Right cardiac atrium (tissue), 5 donors: ENCODE measurements around the gene CDK3. TPM values are rescaled to one million over a fixed set of nuclear protein-coding genes. Genes with fewer than 3 reads are reported as not detected.
A peak's percentile ranks its signal among the peaks of the same experiment; 100 is the strongest.

Experiments used
- ATAC-seq, 2 donors: fragments of 200-7000 bp; cut with Tn5 transposase; one replicate each; pipeline versions ENCODE4 v1.8.0 to v1.9.1; 2020; ENCODE audit warnings: moderate library complexity in 2 of 2, mild to moderate bottlenecking in 1 of 2
- DNase-seq, 3 donors: peaks; one replicate each; pipeline ENCODE4 v3.0.0-alpha.2; 2020
- H3K27ac ChIP-seq: one replicate; pipeline ENCODE4 v1.5.1; 2013; ENCODE audit warnings: mild to moderate bottlenecking, low read length, control low read depth, moderate library complexity
- H3K27me3 ChIP-seq: one replicate; pipeline ENCODE4 v1.6.1; 2013; ENCODE audit not compliant: control insufficient read depth, insufficient read depth
- H3K4me1 ChIP-seq: one replicate; pipeline ENCODE4 v1.6.1; 2013; ENCODE audit warnings: low read length; ENCODE audit not compliant: control insufficient read depth, insufficient read depth
- H3K4me3 ChIP-seq: one replicate; pipeline ENCODE4 v1.5.1; 2013; ENCODE audit warnings: low read length, control low read depth
- H3K9me3 ChIP-seq: one replicate; pipeline ENCODE4 v1.6.1; 2013; ENCODE audit warnings: low read length; ENCODE audit not compliant: control insufficient read depth
- WGBS: extraction: QIAGEN DNeasy Blood & Tissue Kit; methylation state at CpG from one replicate; pipeline ENCODE4 v1.1.7; 2013; 5-methylcytosine and 5-hydroxymethylcytosine counted together
- intact Hi-C, 4 donors: fragments of 100-400 bp; cut with DNase I; formaldehyde crosslinking; loops; one replicate each; pipeline versions ENCODE4 v1.11.0 to v1.14.0; 2022 to 2023
- polyA plus RNA-seq: library from polyadenylated mRNA; stranded (reverse); fragments of 200-250 nt; gene quantifications from one replicate; pipeline ENCODE4 v1.2.3, GENCODE V29; 2013
- total RNA-seq, 4 donors: library from RNA; stranded (reverse); fragmentation: NEBNext Ultra II Directional; extraction: Animal tissue kit (Norgen Biotek cat#: 25700); gene quantifications; one replicate each; pipeline ENCODE4 v1.2.1, GENCODE V29; 2021
- donor health status: healthy with polysubstance abuse.
- donor health status: DM: no; HTN: yes; CAD: no.
- donor health status: DM: no; HTN: no; CAD: no.
- donor health status: DM: no; HTN: yes; CAD: no; lungs with severe emphysema.
- donor health status: DM: yes; HTN: yes; CAD: no.

The CDK3 gene
- total and polyA plus RNA-seq, 5 donors: 2.4 to 2.9 (median 2.5) TPM

DNA sequence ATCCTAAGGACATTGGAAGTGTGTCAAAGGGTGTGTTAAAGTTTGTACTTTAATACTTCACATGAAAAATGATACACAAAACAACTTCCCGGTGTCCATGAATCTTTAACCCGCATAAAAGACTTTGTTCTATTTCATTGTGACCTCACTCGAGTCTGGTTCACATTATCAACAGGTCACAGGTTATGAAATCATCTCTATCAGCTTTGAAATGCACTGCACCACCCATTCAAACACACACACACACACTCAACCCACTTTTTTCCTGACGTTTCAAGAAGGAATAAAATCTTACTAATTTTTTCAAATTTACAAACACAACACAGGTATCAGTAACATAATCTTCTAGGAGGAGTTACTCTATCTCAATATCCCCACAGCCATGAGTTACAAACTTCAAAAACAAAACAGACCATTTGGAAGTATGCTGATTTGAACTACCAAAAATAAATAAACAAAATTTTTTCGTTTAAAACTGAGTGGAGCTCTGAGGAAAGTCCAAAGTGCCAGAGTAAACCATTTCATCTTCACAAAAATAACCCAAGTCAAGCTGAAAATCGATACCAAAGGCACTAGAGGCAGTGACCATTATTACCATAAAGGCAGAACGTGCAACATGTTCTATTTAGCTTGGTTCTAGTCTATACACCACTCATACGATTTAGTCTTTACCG lies 24.3 kb upstream of the CDK3 start:
- H3K27me3 ChIP-seq: no peaks in the 10 kb centered on the region
- peak overlapping the region; percentile 24 for H3K4me3 ChIP-seq
- H3K9me3 ChIP-seq: no peaks in the 10 kb centered on the region
- no peak overlapping the region for H3K27ac ChIP-seq
- H3K4me1 ChIP-seq: peaks cover 2% of the 10 kb centered on the region
- ATAC-seq (no peak), DNase-seq (no peak)
- WGBS: 48% methylated on average over 9 of the region's 9 CpGs
- intact Hi-C loops: no loop called here

DNA sequence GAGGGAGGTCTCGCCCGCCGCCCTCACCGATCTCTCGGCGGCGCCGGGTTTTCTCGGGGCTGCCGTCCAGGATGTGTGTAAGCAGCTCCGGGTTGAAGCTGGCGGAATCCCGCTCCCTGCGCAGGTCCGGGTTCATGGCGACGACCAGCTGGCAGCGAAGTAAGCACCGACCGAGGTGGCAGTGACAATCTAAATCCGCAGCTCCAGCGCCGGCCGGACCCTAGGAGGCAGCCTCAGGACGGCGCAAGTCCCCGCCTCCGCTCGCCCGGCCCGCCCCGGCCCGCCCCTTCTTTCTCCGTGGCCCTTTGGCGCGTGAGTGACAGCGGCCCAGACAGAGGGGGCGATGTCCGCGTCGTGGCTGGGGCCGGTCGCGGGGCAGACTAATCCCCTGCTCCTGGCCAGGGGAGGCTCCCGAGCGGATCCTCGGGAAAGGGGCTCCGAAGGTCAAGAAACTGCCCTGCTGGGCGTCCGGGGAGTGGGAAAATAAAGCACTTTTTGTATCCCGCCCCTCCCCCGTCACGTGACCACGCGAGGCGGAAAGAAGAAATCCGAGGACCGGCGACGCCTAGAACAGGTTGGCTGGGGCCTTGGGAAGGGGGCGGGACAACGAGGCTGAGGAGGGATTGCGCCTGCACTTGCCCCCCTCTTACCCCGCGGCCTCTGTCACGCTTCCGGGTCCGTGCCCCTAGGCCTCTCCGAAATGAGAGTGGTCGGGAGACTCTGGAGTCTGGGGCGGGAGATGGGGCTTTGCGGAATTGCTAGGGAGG lies 21.5 kb upstream of the CDK3 start, which contains the start of the genes ACOX1 and TEN1:
Gene ACOX1 (minus strand): TSS at position 229 of the 767 bp plus-strand sequence. CDS start 93 bp downstream, at position 136.
Gene TEN1 (plus strand): TSS at position 303 of the 767 bp plus-strand sequence. CDS start 6,953 bp downstream, outside the sequence.
- peaks cover 2% of the 10 kb centered on the region for H3K4me1 ChIP-seq
- H3K4me3 ChIP-seq: peak within 1 kb of the TSS; percentile 85
- ATAC-seq (peak; percentile 98), DNase-seq (peak; percentile 99)
- H3K27ac ChIP-seq: peak within 1 kb of the TSS; percentile 99
- under 1% methylated on average over 72 of the region's 72 CpGs for WGBS
- intact Hi-C loops: no loop called here
- H3K9me3 ChIP-seq: no peaks in the 10 kb centered on the region
- H3K27me3 ChIP-seq: no peaks in the 10 kb centered on the region

DNA sequence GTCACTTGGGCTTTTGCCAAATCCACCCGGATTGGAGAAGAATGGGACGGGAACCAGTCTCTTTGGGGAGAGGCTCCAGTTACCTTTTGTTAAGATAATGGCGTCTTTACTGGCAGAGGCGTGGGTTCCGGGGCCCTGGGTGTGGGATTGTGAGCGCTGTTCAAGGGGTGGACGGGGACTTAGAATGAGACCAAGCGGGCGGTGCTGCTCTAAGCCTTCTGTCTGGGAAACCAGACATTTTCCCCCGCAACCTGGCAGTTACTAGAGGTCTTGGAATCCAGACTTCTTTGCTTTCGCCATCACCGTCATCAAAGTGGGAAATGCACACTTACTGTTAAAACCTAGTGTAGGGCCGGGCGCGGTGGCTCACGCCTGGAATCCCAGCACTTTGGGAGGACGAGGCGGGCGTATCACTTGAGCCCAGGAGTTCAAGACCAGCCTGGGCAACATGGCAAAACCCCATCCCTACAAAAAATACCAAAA lies 20.9 kb upstream of the CDK3 start:
- H3K4me1 ChIP-seq: peaks cover 3% of the 10 kb centered on the region
- H3K9me3 ChIP-seq: no peaks in the 10 kb centered on the region
- WGBS: 4% methylated on average over 19 of the region's 19 CpGs
- H3K27ac ChIP-seq: peak overlapping the region; percentile 99
- peak overlapping the region; percentile 85 for H3K4me3 ChIP-seq
- no peaks in the 10 kb centered on the region for H3K27me3 ChIP-seq
- DNase-seq (no peak), ATAC-seq (peak; percentile 41 to 61)
- intact Hi-C loops: no loop called here

DNA sequence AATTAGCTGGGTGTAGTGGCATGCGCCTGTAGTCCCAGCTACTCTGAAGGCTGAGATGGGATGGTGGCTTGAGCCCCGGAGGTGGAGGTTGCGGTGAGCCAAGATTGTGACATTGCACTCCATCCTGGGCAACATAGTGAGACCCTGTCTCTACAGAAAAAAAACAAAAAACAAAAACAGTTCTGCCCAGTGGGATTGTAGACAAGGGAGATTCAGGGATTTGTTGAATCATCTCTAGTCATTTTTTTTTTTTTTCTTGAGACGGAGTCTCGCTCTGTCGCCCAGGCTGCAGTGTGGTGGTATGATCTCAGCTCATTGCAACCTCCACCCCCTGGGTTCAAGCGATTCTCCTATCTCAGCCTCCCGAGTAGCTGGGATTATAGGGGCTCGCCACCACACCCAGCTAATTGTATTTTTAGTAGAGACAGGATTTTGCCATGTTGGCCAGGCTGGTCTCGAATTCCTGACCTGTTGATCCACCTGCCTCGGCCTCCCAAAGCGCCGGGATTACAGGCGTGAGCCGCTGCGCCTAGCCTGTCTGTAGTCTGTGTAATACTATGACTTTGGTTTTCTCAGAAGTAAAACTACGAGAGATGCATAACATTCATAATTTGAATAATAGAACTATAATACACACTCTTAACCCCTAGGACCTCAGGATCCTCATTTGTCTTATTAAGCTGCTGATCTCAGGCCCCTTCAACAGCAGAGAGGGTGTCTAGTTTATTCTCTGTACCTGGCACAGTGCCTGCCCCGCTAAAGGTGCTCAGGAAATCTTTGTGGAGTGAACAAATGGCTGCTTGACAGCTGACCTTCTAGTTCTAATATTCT lies 20.3 kb upstream of the CDK3 start:
- H3K4me1 ChIP-seq: peaks cover 4% of the 10 kb centered on the region
- intact Hi-C loops: no loop called here
- WGBS: 86% methylated on average over 18 of the region's 18 CpGs

DNA sequence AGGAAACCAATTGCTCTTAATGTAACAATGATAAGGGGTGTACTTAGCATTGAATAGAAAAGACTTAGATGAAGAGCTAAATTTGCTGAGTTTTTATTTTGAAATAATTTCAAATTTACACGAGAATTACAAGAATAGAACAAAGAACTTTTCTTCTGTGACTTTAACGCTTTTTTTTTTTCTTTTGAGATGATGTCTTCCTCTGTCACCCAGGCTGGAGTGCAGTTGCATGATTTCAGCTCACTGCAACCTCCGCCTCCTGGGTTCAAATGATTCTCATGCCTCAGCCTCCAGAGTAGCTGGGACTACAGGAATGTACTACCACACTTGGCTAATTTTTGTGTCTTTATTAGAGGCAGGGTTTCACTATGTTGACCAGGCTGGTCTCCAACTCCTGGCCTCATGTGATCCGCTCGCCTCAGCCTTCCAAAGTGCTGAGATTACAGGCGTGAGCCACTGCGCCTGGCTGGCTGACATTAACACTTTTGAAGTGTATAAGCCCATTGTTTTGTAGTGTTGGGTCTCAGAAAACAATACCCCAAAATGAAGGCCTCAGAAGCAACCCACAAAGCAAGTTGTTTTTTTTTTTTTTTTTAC lies 19.5 kb upstream of the CDK3 start:
- H3K9me3 ChIP-seq: no peaks in the 10 kb centered on the region
- no peak overlapping the region for H3K4me3 ChIP-seq
- peak overlapping the region; percentile 61 for H3K27ac ChIP-seq
- H3K27me3 ChIP-seq: no peaks in the 10 kb centered on the region
- peaks cover 4% of the 10 kb centered on the region for H3K4me1 ChIP-seq
- ATAC-seq (no peak), DNase-seq (peak in 2 of 3 donors; percentile 61 to 73)
- intact Hi-C loops: no loop called here
- WGBS: 60% methylated on average over 7 of the region's 7 CpGs

More for the DNA sequence above, 20.3 kb upstream of the CDK3 start:
- H3K4me3 ChIP-seq: peak overlapping the region; percentile 85
- DNase-seq: no peak
- H3K27me3 ChIP-seq: no peaks in the 10 kb centered on the region
- peak overlapping the region; percentile 99 for H3K27ac ChIP-seq
- ATAC-seq: no peak
- no peaks in the 10 kb centered on the region for H3K9me3 ChIP-seq

DNA sequence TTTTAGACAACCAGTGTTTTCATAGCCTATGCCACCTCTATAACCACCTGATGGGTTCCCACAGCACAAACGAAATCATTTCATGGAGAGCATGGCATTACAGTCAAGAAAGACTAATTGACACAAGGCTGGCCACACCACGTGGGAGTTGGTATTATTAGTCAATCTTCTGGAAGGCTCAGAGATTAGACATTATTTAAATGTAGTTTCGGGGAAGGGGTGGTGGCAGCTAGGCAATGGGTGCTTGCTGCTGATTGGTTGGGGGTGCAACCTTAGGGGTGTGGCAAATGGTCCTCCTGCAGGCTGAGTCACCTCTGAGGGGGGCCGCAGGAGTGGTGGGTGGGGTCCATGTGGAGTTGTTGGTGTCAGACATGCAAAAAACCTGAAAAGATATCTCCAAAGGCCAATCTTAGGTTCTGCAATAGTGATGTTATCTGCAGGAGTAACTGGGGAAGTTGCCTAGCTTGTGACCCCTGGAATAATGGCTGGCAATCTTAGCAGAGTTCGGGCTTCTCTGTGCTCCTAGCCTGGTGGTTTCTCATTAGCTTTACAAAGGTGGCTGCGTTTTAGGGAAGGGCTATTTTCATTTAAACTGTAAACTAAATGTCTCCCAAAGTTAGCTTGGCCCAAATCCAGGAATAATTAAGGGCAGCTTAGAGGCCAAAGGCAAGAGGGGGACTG lies 17.0 kb upstream of the CDK3 start:
- no peaks in the 10 kb centered on the region for H3K9me3 ChIP-seq
- no peaks in the 10 kb centered on the region for H3K27me3 ChIP-seq
- DNase-seq: peak in 1 of 3 donors; percentile 48
- ATAC-seq: no peak
- intact Hi-C loops: no loop called here
- H3K27ac ChIP-seq: peak overlapping the region; percentile 48
- no peak overlapping the region for H3K4me3 ChIP-seq
- WGBS: 64% methylated on average over 6 of the region's 6 CpGs
- peaks cover 4% of the 10 kb centered on the region for H3K4me1 ChIP-seq

DNA sequence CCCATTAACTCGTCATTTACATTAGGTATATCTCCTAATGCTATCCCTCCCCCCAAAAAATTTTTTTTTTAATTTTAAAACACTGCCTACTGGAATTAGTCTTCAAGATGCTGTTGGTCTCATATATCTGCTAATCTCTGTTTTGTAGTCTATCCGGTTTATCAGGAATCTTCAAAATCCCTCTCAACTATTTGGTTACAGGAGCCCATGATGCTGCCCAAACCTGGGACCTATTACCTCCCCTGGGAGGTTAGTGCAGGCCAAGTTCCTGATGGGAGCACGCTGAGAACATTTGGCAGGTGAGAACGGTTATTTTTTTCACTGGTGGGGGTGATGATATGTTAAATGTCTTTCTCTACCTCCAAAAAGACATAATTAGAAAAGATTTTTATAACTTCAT lies 14.7 kb upstream of the CDK3 start:
- Histone ChIP-seq H3K27ac (no peak overlapping the region), H3K4me3 (no peak overlapping the region), H3K4me1 (peaks cover 2% of the 10 kb centered on the region), H3K27me3 (no peaks in the 10 kb centered on the region), H3K9me3 (no peaks in the 10 kb centered on the region)
- DNase-seq: no peak
- no peak for ATAC-seq
- 89% methylated on average over 4 of the region's 4 CpGs for WGBS
- intact Hi-C loops: no loop called here

DNA sequence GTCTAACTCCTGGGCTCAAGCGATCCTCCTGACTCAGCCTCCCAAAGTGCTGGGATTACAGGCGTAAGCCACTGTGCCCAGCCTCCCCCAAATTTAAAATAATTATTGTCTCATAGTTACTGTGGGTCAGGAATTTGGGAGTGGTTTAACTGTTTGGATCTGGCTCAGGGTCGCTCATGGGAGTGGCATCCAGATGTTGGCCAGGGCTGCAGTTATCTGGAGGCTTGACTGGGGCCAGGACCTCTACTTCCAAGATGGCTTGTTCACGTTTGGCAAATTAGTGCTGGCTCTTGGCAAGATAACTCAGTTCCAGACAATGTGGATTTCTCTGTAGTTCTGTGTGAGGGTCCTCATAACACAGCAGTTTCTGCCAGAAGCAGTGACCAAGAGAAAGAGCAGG lies 13.6 kb upstream of the CDK3 start:
- H3K27me3 ChIP-seq: no peaks in the 10 kb centered on the region
- 75% methylated on average over 4 of the region's 4 CpGs for WGBS
- ATAC-seq (no peak), DNase-seq (no peak)
- no peaks in the 10 kb centered on the region for H3K9me3 ChIP-seq
- peaks cover 2% of the 10 kb centered on the region for H3K4me1 ChIP-seq
- intact Hi-C loops: no loop called here
- no peak overlapping the region for H3K4me3 ChIP-seq
- H3K27ac ChIP-seq: no peak overlapping the region

DNA sequence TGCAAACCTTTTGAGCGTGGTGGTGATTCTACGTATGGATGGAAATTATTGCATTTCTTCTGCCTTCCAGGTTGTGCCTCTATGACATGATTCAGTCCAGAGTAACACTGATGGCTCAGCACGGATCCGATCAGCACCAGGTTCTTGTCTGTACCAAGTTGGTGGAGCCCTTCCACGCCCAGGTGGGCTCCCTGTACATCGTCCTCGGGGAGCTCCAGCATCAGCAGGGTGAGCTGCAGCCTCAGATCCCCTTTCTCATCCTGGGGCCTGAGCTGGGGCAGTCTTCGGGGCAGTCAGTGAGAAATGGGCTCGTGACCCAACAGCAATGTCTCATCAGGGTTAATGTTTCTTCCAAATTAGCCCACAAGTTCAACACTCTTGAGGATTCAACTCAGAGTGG lies 9.3 kb upstream of the CDK3 start:
- Histone ChIP-seq H3K27me3 (no peaks in the 10 kb centered on the region), H3K4me3 (no peak overlapping the region), H3K4me1 (no peaks in the 10 kb centered on the region), H3K9me3 (no peaks in the 10 kb centered on the region), H3K27ac (no peak overlapping the region)
- DNase-seq (no peak), ATAC-seq (no peak)
- intact Hi-C loops: loop anchor here in 1 of 4 donors (10.0 kb wide), 1 partner anchor 47 kb away; the partner anchor contains the start of gene FBF1
- 95% methylated on average over 9 of the region's 9 CpGs for WGBS

DNA sequence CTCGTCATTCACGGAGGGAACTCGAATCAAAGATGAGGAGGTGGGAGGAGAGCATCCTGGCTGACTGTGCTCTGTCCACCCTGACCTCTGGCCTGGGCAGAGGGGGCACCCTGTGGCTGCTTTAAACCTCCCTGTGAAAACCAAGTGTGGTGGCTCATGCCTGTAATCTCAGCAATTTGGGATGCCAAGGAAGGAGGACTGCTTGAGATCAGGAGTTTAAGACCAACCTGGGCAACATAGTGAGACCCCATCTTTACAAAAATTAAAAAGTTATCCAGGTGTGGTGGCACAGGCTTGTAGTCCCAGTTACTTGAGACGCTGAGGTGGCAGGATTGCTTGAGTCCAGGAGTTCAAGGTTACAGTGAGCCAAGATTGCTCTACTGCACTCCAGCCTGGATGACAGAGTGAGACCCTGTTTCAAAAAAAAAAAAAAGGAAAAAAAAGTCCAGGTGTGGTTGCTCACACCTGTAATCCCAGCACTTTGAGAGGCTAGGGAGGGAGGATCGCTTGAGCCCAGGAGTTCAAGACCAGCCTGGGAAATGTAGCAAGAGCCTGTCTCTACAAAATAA lies 5.8 kb upstream of the CDK3 start:
- no peaks in the 10 kb centered on the region for H3K9me3 ChIP-seq
- H3K4me3 ChIP-seq: no peak overlapping the region
- H3K27me3 ChIP-seq: no peaks in the 10 kb centered on the region
- intact Hi-C loops: loop anchor here in 1 of 4 donors (10.0 kb wide), 1 partner anchor 50 kb away; the partner anchor contains the start of gene FBF1
- peaks cover 3% of the 10 kb centered on the region for H3K4me1 ChIP-seq
- 90% methylated on average over 5 of the region's 5 CpGs for WGBS
- DNase-seq (no peak), ATAC-seq (no peak)
- no peak overlapping the region for H3K27ac ChIP-seq
